HEK293 (cell line): Measurements from ENCODE around the gene TGFB1.

Experiments
- CTCF ChIA-PET: fragments of 350-600 bp; formaldehyde crosslinking; extraction: SDS; loops from one replicate; lab custom pipeline; 2021; ENCODE audit warnings: antibody characterized with exemption; lab: Yijun Ruan, JAX
- POLR2A ChIA-PET: fragments of 300-600 bp; formaldehyde crosslinking; extraction: SDS; loops from one replicate; lab custom pipeline; 2020; ENCODE audit warnings: antibody characterized with exemption, inconsistent platforms; lab: Yijun Ruan, JAX
- H3K27ac ChIP-seq: fragments of 200-500 bp; sonication (Bioruptor generic); 2 replicates; pipeline ENCODE4 v1.5.1; 2014; ENCODE audit warnings: low read depth, low read length, control low read depth, inconsistent platforms; ENCODE audit errors: extremely low read depth
- H3K36me3 ChIP-seq, 2 experiments: fragments of 200-500 bp in 1 of 2; sonication (Bioruptor generic) in 1 of 2; 1 replicate in 1 of 2; 2 replicates in 1 of 2; pipeline ENCODE4 v1.5.1; 2014 to 2017; ENCODE audit warnings: inconsistent platforms in 2 of 2, low read length in 2 of 2; ENCODE audit not compliant: control insufficient read depth in 2 of 2, insufficient read depth in 1 of 2
- H3K4me1 ChIP-seq: fragments of 200-500 bp; sonication (Bioruptor generic); 2 replicates; pipeline ENCODE4 v1.5.1; 2014; ENCODE audit warnings: mild to moderate bottlenecking, low read length, inconsistent platforms; ENCODE audit not compliant: control insufficient read depth, insufficient read depth
- H3K4me3 ChIP-seq: 2 replicates; pipeline ENCODE4 v1.5.1; 2011; ENCODE audit warnings: low read depth, mild to moderate bottlenecking, control low read depth, low read length, moderate library complexity
- H3K9me3 ChIP-seq: fragments of 200-500 bp; sonication (Bioruptor generic); 2 replicates; pipeline ENCODE4 v1.5.1; 2014; ENCODE audit warnings: low read depth, low read length, inconsistent platforms; ENCODE audit not compliant: control insufficient read depth, insufficient read depth
- GLIS1 ChIP-seq: fragments of 450-650 bp; formaldehyde crosslinking; IDR thresholded peaks from 2 replicates; pipeline ENCODE4 v1.5.1; 2016; ENCODE audit warnings: missing biosample characterization, missing genetic modification characterization
- KLF16 ChIP-seq: fragments of 450-650 bp; formaldehyde crosslinking; IDR thresholded peaks from 2 replicates; pipeline ENCODE4 v1.5.1; 2017; ENCODE audit warnings: missing biosample characterization, missing genetic modification characterization
- REST ChIP-seq: fragments of 450-650 bp; formaldehyde crosslinking; IDR thresholded peaks from 2 replicates; pipeline ENCODE4 v1.5.1; 2016; ENCODE audit warnings: missing biosample characterization, missing genetic modification characterization
- SCRT1 ChIP-seq: fragments of 450-650 bp; formaldehyde crosslinking; IDR thresholded peaks from 2 replicates; pipeline ENCODE4 v1.5.1; 2016; ENCODE audit warnings: missing biosample characterization, missing genetic modification characterization, borderline replicate concordance
- SCRT2 ChIP-seq: fragments of 450-650 bp; formaldehyde crosslinking; IDR thresholded peaks from 2 replicates; pipeline ENCODE4 v1.5.1; 2016; ENCODE audit warnings: missing biosample characterization, missing genetic modification characterization
- SP3 ChIP-seq: fragments of 450-650 bp; formaldehyde crosslinking; IDR thresholded peaks from 2 replicates; pipeline ENCODE4 v1.5.1; 2016; ENCODE audit warnings: missing biosample characterization, missing genetic modification characterization
- ZNF248 ChIP-seq: fragments of 450-650 bp; formaldehyde crosslinking; IDR thresholded peaks from 2 replicates; pipeline ENCODE4 v1.5.1; 2017; ENCODE audit warnings: missing biosample characterization, missing genetic modification characterization
- ZNF311 ChIP-seq: fragments of 450-650 bp; formaldehyde crosslinking; IDR thresholded peaks from 2 replicates; pipeline ENCODE4 v1.5.1; 2017; ENCODE audit warnings: missing biosample characterization, missing genetic modification characterization, borderline replicate concordance
- ZNF544 ChIP-seq: fragments of 450-650 bp; formaldehyde crosslinking; IDR thresholded peaks from 2 replicates; pipeline ENCODE4 v1.5.0; 2017; ENCODE audit warnings: missing biosample characterization, missing genetic modification characterization
- ZNF561 ChIP-seq: fragments of 450-650 bp; IDR thresholded peaks from 2 replicates; pipeline ENCODE4 v1.5.1; 2018; ENCODE audit warnings: missing biosample characterization, missing genetic modification characterization, borderline replicate concordance
- ZNF660 ChIP-seq: fragments of 450-650 bp; IDR thresholded peaks from 2 replicates; pipeline ENCODE4 v1.5.1; 2018; ENCODE audit warnings: missing biosample characterization, mild to moderate bottlenecking, missing genetic modification characterization
- ZSCAN16 ChIP-seq: fragments of 450-650 bp; formaldehyde crosslinking; IDR thresholded peaks from 2 replicates; pipeline ENCODE4 v1.5.1; 2016; ENCODE audit warnings: missing biosample characterization, missing genetic modification characterization
- TF ChIP-seq, protein P1 (sequence below): fragments of 450-650 bp; formaldehyde crosslinking; IDR thresholded peaks from 2 replicates; pipeline ENCODE4 v1.5.0; 2017; ENCODE audit warnings: missing biosample characterization, missing genetic modification characterization, borderline replicate concordance
- TF ChIP-seq, protein P2 (sequence below): fragments of 450-650 bp; formaldehyde crosslinking; conservative IDR thresholded peaks from 2 replicates; pipeline ENCODE4 v1.5.1; 2016; ENCODE audit warnings: low read depth, missing biosample characterization, missing genetic modification characterization

Gene TGFB1

DNA sequence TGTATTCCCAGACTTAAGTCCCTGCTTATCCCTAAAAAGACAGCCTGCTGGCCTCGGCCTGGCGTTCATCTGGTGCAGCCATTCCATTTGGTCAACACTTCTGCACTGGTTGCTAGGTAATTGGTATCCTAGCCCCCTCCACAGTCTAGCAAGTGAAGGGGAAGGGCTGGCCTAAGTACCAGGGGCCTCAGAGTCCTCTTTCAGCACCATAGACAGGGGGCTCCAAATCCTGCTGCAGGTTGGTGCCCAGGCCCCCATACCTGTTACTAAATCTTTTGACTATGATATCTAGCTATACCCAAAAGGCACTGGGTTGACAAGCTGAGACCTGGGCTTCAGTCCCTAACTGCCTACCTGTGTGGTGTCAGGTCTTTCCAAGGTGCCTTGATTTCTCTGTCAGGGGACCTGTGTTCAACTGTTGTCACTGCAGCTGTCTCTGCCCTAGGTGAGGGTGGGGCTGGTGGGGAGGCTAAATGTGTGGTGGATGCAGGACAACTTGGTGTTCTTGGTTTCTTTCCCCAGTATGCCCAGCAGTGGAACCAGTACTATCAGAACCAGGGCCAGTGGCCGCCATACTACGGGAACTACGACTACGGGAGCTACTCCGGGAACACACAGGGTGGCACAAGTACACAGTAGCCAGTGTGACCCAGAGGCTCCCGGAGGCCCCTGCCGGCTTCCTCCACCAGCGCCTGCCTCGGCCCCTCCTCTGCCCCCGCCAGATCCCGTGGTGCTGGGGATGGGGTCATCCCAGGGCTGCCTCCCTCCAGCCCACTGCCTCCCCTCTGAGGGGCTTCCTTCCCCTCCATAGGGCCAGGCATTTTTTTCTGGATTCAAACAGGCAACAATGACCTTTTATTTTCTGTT, 47.6 kb downstream of the TGFB1 start:
- POLR2A ChIA-PET, result no interaction called here
- CTCF ChIA-PET, result interaction anchor here (0.6 to 5.3 kb wide), 6 partner anchors 11 to 670 kb away, joined by 3 to 120 read pairs (median 4); partner anchors contain the start of gene CEACAM21
- Histone ChIP-seq H3K27ac (peak overlapping the region; percentile 36; the same call in 1 of the 2 replicates), H3K4me3 (no peak overlapping the region), H3K9me3 (no peaks in the 10 kb centered on the region)
- peak; percentile 82 for TF ChIP-seq REST (tag by site-specific recombination)
- TF ChIP-seq, protein P1, sequence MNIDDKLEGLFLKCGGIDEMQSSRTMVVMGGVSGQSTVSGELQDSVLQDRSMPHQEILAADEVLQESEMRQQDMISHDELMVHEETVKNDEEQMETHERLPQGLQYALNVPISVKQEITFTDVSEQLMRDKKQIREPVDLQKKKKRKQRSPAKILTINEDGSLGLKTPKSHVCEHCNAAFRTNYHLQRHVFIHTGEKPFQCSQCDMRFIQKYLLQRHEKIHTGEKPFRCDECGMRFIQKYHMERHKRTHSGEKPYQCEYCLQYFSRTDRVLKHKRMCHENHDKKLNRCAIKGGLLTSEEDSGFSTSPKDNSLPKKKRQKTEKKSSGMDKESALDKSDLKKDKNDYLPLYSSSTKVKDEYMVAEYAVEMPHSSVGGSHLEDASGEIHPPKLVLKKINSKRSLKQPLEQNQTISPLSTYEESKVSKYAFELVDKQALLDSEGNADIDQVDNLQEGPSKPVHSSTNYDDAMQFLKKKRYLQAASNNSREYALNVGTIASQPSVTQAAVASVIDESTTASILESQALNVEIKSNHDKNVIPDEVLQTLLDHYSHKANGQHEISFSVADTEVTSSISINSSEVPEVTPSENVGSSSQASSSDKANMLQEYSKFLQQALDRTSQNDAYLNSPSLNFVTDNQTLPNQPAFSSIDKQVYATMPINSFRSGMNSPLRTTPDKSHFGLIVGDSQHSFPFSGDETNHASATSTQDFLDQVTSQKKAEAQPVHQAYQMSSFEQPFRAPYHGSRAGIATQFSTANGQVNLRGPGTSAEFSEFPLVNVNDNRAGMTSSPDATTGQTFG (tag by site-specific recombination), result no peak
- no peak for TF ChIP-seq ZSCAN16
- TF ChIP-seq ZNF544 (tag by site-specific recombination), result no peak
- TF ChIP-seq ZNF561 (tag by site-specific recombination), result no peak
- TF ChIP-seq, all 188 proteins: peak for 1
- Histone ChIP-seq H3K36me3 (peaks cover 71 to 72% of the 10 kb centered on the region in 2 experiments), H3K4me1 (peaks cover 14% of the 10 kb centered on the region)

DNA sequence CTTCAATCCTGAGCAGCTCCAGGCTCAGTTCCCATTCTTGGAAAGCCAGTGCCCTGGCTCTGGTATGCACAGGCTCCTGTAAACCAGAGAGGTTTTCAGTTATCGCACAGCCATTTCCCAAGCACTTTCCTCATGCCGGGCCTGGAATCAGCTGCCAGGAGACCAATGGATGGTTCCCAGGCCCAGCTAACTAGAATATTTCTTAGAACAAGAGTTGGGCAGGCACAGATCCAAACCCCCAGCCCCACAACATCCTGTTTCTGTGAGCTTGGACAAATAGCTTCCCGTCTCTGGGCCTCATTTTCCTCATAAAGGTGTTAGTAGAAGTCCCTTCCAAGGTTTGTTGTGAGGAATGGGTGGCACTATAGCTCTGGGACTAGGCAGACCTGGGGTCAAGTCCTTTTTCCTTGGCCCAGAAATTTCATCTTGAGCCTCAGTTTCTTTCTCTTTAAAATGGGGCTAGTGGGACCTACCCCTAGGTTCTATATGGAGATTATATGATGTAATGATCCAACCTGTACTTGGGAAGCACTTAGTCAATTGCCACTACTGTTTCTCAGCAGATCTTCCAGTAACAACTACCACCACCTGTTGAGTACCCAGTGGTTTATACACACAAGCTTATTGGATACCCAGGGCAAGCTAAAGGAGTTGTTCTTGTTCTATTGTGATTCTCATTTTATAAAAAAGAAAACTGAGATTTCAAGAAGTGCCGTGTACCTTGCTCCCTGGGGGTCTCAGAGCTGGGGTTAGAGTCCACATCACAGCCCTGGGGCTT, 48.8 kb downstream of the TGFB1 start:
- Histone ChIP-seq H3K4me1 (peaks cover 11% of the 10 kb centered on the region), H3K9me3 (no peaks in the 10 kb centered on the region), H3K27ac (no peak overlapping the region), H3K4me3 (no peak overlapping the region), H3K36me3 (peaks cover 83 to 85% of the 10 kb centered on the region in 2 experiments)
- TF ChIP-seq ZNF311 (no peak), KLF16 (no peak), SCRT1 (peak; percentile 89), ZNF248 (tag by site-specific recombination) (no peak), SCRT2 (tag by site-specific recombination) (peak; percentile 95), SP3 (tag by site-specific recombination) (no peak)
- CTCF ChIA-PET, result interaction anchor here (0.5 to 5.3 kb wide), 6 partner anchors 10 to 642 kb away, joined by 3 to 120 read pairs (median 3); partner anchors contain the start of gene CEACAM21
- POLR2A ChIA-PET, result interaction anchor here (0.5 to 1.4 kb wide), 2 partner anchors 41 to 77 kb away, joined by 3 to 5 read pairs; partner anchors contain the start of gene HNRNPUL1

DNA sequence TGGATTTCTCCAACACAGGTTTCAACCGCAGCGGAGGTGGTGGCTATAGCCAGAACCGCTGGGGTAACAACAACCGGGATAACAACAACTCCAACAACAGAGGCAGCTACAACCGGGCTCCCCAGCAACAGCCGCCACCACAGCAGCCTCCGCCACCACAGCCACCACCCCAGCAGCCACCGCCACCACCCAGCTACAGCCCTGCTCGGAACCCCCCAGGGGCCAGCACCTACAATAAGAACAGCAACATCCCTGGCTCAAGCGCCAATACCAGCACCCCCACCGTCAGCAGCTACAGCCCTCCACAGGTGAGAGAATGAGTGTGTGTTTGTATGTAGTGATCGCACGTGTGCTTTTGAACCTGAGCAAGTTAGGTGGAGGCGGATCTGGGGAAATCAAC, 49.8 kb downstream of the TGFB1 start:
- H3K9me3 ChIP-seq, result no peaks in the 10 kb centered on the region
- peaks cover 93 to 94% of the 10 kb centered on the region in 2 experiments for H3K36me3 ChIP-seq
- peaks cover 4% of the 10 kb centered on the region for H3K4me1 ChIP-seq
- CTCF ChIA-PET, result no interaction called here
- POLR2A ChIA-PET, result interaction anchor here (1.4 kb wide), 1 partner anchor 40 kb away, joined by 5 read pairs; the partner anchor contains the start of gene HNRNPUL1
- H3K27ac ChIP-seq, result no peak overlapping the region
- H3K4me3 ChIP-seq, result no peak overlapping the region
- TF ChIP-seq SCRT2 (tag by site-specific recombination) (peak; percentile 17; the same call in 1 of the 2 replicates), ZNF660 (tag by site-specific recombination) (no peak), GLIS1 (tag by site-specific recombination) (0 out of 2 replicates have a peak, but pooled peaks have one; percentile 14)
- TF ChIP-seq, protein P2, sequence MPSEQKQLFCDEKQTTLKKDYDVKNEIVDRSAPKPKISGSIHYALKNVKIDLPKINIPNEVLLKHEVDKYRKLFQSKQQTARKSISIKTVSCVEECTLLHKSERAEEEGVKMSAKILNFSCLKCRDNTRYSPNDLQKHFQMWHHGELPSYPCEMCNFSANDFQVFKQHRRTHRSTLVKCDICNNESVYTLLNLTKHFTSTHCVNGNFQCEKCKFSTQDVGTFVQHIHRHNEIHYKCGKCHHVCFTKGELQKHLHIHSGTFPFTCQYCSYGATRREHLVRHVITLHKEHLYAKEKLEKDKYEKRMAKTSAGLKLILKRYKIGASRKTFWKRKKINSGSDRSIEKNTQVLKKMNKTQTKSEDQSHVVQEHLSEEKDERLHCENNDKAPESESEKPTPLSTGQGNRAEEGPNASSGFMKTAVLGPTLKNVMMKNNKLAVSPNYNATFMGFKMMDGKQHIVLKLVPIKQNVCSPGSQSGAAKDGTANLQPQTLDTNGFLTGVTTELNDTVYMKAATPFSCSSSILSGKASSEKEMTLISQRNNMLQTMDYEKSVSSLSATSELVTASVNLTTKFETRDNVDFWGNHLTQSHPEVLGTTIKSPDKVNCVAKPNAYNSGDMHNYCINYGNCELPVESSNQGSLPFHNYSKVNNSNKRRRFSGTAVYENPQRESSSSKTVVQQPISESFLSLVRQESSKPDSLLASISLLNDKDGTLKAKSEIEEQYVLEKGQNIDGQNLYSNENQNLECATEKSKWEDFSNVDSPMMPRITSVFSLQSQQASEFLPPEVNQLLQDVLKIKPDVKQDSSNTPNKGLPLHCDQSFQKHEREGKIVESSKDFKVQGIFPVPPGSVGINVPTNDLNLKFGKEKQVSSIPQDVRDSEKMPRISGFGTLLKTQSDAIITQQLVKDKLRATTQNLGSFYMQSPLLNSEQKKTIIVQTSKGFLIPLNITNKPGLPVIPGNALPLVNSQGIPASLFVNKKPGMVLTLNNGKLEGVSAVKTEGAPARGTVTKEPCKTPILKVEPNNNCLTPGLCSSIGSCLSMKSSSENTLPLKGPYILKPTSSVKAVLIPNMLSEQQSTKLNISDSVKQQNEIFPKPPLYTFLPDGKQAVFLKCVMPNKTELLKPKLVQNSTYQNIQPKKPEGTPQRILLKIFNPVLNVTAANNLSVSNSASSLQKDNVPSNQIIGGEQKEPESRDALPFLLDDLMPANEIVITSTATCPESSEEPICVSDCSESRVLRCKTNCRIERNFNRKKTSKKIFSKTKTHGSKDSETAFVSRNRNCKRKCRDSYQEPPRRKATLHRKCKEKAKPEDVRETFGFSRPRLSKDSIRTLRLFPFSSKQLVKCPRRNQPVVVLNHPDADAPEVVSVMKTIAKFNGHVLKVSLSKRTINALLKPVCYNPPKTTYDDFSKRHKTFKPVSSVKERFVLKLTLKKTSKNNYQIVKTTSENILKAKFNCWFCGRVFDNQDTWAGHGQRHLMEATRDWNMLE (tag by site-specific recombination), result no peak
